AG04449 (cell line): ENCODE data around the gene ZFTA.

Experiments used
- CTCF ChIA-PET: fragments of 350-600 bp; formaldehyde crosslinking; extraction: SDS; loops from one replicate; lab custom pipeline; 2021; ENCODE audit warnings: antibody characterized with exemption; lab: Yijun Ruan, JAX
- POLR2A ChIA-PET: fragments of 400-600, 350-600 bp; formaldehyde crosslinking; extraction: SDS; loops from one replicate; lab custom pipeline; 2020; ENCODE audit warnings: antibody characterized with exemption, inconsistent platforms; lab: Yijun Ruan, JAX
- DNase-seq: peaks from one replicate; pipeline ENCODE4 v3.0.0-alpha.2; 2010; ENCODE audit warnings: low read depth, low spot score
- H3K4me3 ChIP-seq: 2 replicates; pipeline ENCODE4 v1.5.1; 2011; ENCODE audit warnings: low read depth, mild to moderate bottlenecking, control low read depth, low read length
- TF ChIP-seq, protein P1 (sequence below): IDR thresholded peaks from one replicate; pipeline ENCODE4 v1.5.1; 2011; ENCODE audit warnings: mild to moderate bottlenecking, moderate library complexity, low read length, control low read depth, inconsistent platforms; ENCODE audit not compliant: insufficient read depth; ENCODE audit errors: missing control alignments

ZFTA gene

DNA sequence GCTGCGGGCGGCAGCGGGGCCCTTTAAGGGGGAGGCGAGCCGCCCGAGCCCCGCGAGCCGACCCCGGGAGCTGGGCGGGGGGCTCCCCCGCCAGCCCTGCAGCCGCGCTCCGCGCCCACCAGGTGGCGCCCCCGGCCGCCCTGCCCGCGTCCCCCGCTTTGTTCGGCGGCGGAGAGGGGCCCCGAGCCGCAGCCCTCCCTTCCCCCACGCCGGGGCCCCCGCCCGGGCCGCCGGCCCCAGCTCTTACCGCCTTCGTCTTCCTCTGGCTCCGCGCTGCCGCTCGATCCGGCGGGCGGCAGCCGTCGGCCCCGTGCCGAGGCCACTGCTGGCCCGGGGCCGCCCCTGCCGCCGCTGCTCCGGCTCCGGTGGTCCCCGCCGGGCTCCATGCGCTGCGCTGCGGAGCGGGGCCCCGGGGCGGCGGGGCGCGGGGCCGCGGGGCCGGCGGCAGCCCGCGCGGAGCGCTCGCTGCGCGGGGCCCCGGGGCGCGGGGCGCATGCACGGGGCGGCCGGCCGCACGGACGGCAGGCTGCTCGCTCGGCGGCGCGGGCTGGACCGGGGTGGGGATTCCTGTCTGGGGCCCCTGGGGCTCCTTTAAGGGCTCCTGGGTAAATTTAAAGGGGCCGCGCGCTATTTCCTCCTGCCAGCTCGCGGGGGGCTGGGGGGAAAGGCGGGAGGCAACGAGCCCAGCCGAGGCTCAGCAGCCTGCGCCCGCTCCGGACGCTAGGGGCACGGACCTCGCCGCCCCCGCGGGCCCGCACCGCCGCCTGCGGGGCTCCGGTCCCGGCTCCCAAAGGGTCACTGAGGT, at the start of gene ZFTA:
TSS of gene ZFTA (minus strand) at position 539 of the 805 bp plus-strand sequence. CDS start at position 386, 153 bp downstream.
- no peak for DNase-seq
- POLR2A ChIA-PET = interaction anchor here (1.0 to 1.4 kb wide), 5 partner anchors 72 to 417 kb away, joined by 3 to 5 read pairs (median 4); partner anchors contain the start of gene STIP1

DNA sequence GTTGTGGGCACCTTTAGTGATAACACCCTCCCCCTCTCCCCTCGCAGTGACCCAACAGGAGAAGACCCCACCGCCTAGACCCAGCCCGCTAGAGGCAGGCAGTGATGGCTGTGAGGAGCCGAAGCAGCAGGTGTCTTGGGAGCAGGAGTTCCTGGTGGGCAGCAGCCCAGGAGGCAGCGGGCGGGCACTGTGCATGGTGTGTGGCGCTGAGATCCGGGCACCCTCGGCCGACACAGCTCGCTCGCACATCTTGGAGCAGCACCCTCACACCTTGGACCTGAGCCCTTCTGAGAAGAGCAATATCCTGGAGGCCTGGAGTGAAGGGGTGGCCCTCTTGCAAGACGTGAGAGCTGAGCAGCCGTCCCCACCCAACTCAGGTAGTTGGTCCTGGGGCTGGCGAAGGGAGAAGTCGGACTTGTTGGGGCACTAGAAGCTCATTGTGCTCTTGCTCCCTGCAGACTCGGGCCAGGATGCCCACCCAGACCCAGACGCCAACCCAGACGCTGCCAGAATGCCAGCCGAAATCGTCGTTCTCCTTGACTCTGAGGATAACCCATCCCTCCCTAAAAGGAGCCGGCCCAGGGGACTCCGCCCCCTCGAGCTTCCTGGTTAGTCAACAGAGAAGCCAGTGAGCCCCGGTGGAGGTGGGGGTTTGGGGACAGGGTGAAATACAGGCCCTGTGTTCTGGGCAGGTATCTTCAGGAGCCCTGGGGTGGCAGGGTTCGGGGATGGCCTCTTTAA, 49.4 kb upstream of the ZFTA start:
- H3K4me3 ChIP-seq = no peak overlapping the region
- TF ChIP-seq, protein P1, sequence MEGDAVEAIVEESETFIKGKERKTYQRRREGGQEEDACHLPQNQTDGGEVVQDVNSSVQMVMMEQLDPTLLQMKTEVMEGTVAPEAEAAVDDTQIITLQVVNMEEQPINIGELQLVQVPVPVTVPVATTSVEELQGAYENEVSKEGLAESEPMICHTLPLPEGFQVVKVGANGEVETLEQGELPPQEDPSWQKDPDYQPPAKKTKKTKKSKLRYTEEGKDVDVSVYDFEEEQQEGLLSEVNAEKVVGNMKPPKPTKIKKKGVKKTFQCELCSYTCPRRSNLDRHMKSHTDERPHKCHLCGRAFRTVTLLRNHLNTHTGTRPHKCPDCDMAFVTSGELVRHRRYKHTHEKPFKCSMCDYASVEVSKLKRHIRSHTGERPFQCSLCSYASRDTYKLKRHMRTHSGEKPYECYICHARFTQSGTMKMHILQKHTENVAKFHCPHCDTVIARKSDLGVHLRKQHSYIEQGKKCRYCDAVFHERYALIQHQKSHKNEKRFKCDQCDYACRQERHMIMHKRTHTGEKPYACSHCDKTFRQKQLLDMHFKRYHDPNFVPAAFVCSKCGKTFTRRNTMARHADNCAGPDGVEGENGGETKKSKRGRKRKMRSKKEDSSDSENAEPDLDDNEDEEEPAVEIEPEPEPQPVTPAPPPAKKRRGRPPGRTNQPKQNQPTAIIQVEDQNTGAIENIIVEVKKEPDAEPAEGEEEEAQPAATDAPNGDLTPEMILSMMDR = no peak
- DNase-seq = no peak
- CTCF ChIA-PET = interaction anchor here (1.6 to 4.4 kb wide), 2 partner anchors 16 to 19 kb away, joined by 6 to 37 read pairs; partner anchors contain the start of gene MARK2
- POLR2A ChIA-PET = interaction anchor here (0.6 kb wide), 1 partner anchor 43 kb away, joined by 3 read pairs; no protein-coding TSS in a partner anchor

More for the DNA sequence above, at the start of gene ZFTA:
- CTCF ChIA-PET = interaction anchor here (0.9 to 4.6 kb wide), 24 partner anchors 11 to 416 kb away, joined by 3 to 36 read pairs (median 4); partner anchors contain the start of genes ATL3 and MARK2
- H3K4me3 ChIP-seq = peak within 1 kb of the TSS; percentile 70
- TF ChIP-seq, protein P1 = peak; percentile 57

DNA sequence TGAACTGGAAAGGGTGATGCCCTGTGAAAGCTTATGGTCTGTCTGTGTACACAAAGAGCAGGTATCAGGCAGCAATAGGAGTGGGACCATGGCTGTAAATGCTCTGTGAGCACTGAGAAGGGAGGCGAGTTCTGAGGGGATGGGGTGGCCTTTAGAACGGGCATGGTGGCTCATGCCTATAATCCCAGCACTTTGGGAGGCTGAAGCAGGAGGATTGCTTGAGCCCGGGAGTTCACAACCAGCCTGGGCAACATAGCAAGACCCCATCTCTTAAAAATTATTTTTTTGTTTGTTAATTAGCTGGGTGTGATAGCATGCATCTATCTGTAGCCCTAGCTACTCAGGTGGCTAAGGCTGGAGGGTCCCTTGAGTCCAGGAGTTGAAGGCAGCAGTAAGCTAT, 48.2 kb upstream of the ZFTA start:
- TF ChIP-seq, protein P1 = no peak
- POLR2A ChIA-PET = no interaction called here
- CTCF ChIA-PET = interaction anchor here (1.6 to 4.4 kb wide), 2 partner anchors 18 to 20 kb away, joined by 6 to 37 read pairs; partner anchors contain the start of gene MARK2
- no peak for DNase-seq
- H3K4me3 ChIP-seq = no peak overlapping the region

DNA sequence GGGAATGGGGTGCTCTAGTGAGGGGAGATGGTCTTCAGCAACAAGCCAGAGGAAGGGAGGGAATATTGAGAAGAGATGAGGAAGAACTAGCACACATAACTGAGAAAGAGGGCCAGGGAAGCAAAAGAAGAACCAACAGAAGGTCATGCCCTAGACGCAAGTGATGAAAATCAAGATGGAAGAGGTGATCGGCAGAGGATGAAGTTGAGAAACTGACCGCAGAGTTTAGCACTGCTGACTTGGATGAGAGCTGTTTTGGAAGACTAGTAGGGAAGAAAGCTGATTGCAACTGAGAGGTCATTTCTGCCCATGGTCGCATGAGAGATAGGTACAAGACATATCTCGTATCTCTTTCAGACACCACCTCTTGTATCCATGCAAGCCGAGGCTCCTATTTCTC, 47.6 kb upstream of the ZFTA start:
- no peak for DNase-seq
- no peak overlapping the region for H3K4me3 ChIP-seq
- CTCF ChIA-PET = interaction anchor here (1.5 to 4.4 kb wide), 2 partner anchors 21 to 130 kb away, joined by 7 to 37 read pairs; partner anchors contain the start of gene MARK2
- POLR2A ChIA-PET = no interaction called here
- TF ChIP-seq, protein P1 = no peak

DNA sequence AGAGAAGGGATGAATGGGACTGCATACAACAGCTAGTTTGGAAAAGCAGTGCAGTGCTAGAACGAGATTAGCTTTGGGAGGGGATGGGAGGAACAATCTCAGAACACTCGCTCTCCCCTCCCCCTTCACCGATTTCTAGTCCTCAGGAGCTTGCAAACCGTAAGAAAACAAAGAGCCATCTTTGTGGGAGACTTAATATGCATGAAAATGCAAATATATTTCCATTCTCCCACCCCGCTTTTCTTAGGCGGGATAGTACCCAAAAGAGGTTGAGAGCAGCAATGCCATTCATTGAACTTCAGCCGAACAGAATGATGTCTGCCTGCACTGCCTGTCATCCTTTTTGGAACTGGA, 45.8 kb upstream of the ZFTA start:
- ChIA-PET POLR2A (interaction anchor here (0.7 kb wide), 1 partner anchor 11 kb away, joined by 3 read pairs; no protein-coding TSS in a partner anchor), CTCF (interaction anchor here (0.7 to 1.4 kb wide), 2 partner anchors 16 to 131 kb away, joined by 3 read pairs; no protein-coding TSS in a partner anchor)
- peak overlapping the region; percentile 95 for H3K4me3 ChIP-seq
- DNase-seq = no peak
- TF ChIP-seq, protein P1 = no peak
